IMR-90 (cell line): Measurements from ENCODE around the gene CD8A. TPM values are rescaled to one million over a fixed set of nuclear protein-coding genes. Genes with fewer than 3 reads are reported as not detected.

ENCODE experiments used
- ATAC-seq: fragments of 200-7000 bp; cut with Tn5 transposase; 2 replicates; pipeline ENCODE4 v1.9.1; 2020; ENCODE audit warnings: low read depth, mild to moderate bottlenecking, moderate library complexity
- BruUV-seq: library from RNA; stranded (reverse); fragments of 400-500 nt; replicated peaks from 2 replicates; lab custom pipeline; 2021; lab: Mats Ljungman, UMichigan
- CTCF ChIA-PET: fragments of 300-600 bp; formaldehyde crosslinking; extraction: SDS; loops from one replicate; lab custom pipeline; 2021; ENCODE audit warnings: antibody characterized with exemption; lab: Yijun Ruan, JAX
- POLR2A ChIA-PET: fragments of 300-600 bp; sonication (Branson Sonifier 250); formaldehyde crosslinking; loops from one replicate; lab custom pipeline; 2022; ENCODE audit warnings: antibody characterized with exemption; ENCODE audit not compliant: unreplicated experiment; lab: Charles Lee
- DNase-seq: peaks from one replicate; pipeline ENCODE4 v3.0.0; 2013
- H2AFZ ChIP-seq: replicated peaks from 2 replicates; pipeline ENCODE3; 2013; ENCODE audit warnings: low read length, mild to moderate bottlenecking; ENCODE audit not compliant: poor library complexity
- H2AK5ac ChIP-seq: 2 replicates; pipeline ENCODE4 v1.6.1; 2013; ENCODE audit warnings: low read depth, low read length, inconsistent platforms
- H2AK9ac ChIP-seq: replicated peaks from 2 replicates; pipeline ENCODE3; 2013; ENCODE audit warnings: mild to moderate bottlenecking, low read depth, low read length, moderate library complexity; ENCODE audit not compliant: poor library complexity
- H2BK120ac ChIP-seq: 2 replicates; pipeline ENCODE4 v1.6.1; 2013; ENCODE audit warnings: low read depth, low read length, inconsistent platforms
- H2BK15ac ChIP-seq: 3 replicates; pipeline ENCODE4 v1.6.1; 2013; ENCODE audit warnings: low read depth, low read length, inconsistent platforms
- H2BK20ac ChIP-seq: 2 replicates; pipeline ENCODE4 v1.6.1; 2013; ENCODE audit warnings: low read depth, mild to moderate bottlenecking, inconsistent platforms, low read length, moderate library complexity
- H2BK5ac ChIP-seq: 2 replicates; pipeline ENCODE4 v1.6.1; 2013; ENCODE audit warnings: mild to moderate bottlenecking, low read depth, low read length, inconsistent platforms; ENCODE audit not compliant: poor library complexity, severe bottlenecking
- H3K14ac ChIP-seq: replicated peaks from 2 replicates; pipeline ENCODE4 v1.6.1; 2013; ENCODE audit warnings: low read depth, low read length, inconsistent platforms
- H3K18ac ChIP-seq: 2 replicates; pipeline ENCODE4 v1.6.1; 2013; ENCODE audit warnings: low read depth, low read length, control low read depth
- H3K23ac ChIP-seq: 2 replicates; pipeline ENCODE4 v1.6.1; 2013; ENCODE audit warnings: low read depth, low read length, inconsistent platforms
- H3K27ac ChIP-seq: 2 replicates; pipeline ENCODE4 v1.5.1; 2013; ENCODE audit warnings: mild to moderate bottlenecking, control low read depth, low read length; ENCODE audit not compliant: insufficient read depth
- H3K27me3 ChIP-seq: 2 replicates; pipeline ENCODE4 v1.6.1; 2013; ENCODE audit warnings: low read length; ENCODE audit not compliant: control insufficient read depth, insufficient read depth
- H3K36me3 ChIP-seq: 2 replicates; pipeline ENCODE4 v1.6.1; 2013; ENCODE audit warnings: low read length, mixed read lengths; ENCODE audit not compliant: control insufficient read depth, insufficient read depth
- H3K4ac ChIP-seq: 2 replicates; pipeline ENCODE4 v1.6.1; 2013; ENCODE audit warnings: low read depth, low read length, inconsistent platforms
- H3K4me1 ChIP-seq: 2 replicates; pipeline ENCODE4 v1.6.1; 2013; ENCODE audit warnings: low read length, mixed read lengths; ENCODE audit not compliant: control insufficient read depth, insufficient read depth
- H3K4me2 ChIP-seq: 2 replicates; pipeline ENCODE4 v1.6.1; 2013; ENCODE audit warnings: low read depth, mild to moderate bottlenecking, control low read depth, low read length, moderate library complexity
- H3K4me3 ChIP-seq: 2 replicates; pipeline ENCODE4 v1.5.1; 2013; ENCODE audit warnings: low read depth, mild to moderate bottlenecking, control low read depth, low read length, moderate library complexity; ENCODE audit not compliant: insufficient read depth
- H3K56ac ChIP-seq: 2 replicates; pipeline ENCODE4 v1.6.1; 2013; ENCODE audit warnings: low read length, inconsistent platforms; ENCODE audit not compliant: insufficient read depth; ENCODE audit errors: extremely low read depth
- H3K79me1 ChIP-seq, 2 experiments: 2 replicates each; pipeline ENCODE4 v1.6.1; 2013; ENCODE audit warnings: low read length in 2 of 2, inconsistent platforms in 1 of 2, low read depth in 1 of 2
- H3K9ac ChIP-seq: 2 replicates; pipeline ENCODE4 v1.6.1; 2013; ENCODE audit warnings: low read depth, low read length, control low read depth
- H3K9me1 ChIP-seq: 2 replicates; pipeline ENCODE4 v1.6.1; 2013; ENCODE audit warnings: low read length, inconsistent platforms; ENCODE audit not compliant: insufficient read depth
- H3K9me3 ChIP-seq: 2 replicates; pipeline ENCODE4 v1.6.1; 2013; ENCODE audit warnings: low read length; ENCODE audit not compliant: control insufficient read depth, insufficient read depth
- H4K20me1 ChIP-seq: 2 replicates; pipeline ENCODE4 v1.6.1; 2013; ENCODE audit warnings: low read length, inconsistent platforms; ENCODE audit not compliant: insufficient read depth
- H4K5ac ChIP-seq: 2 replicates; pipeline ENCODE4 v1.6.1; 2013; ENCODE audit warnings: mild to moderate bottlenecking, low read depth, low read length, control low read depth
- H4K8ac ChIP-seq, 2 experiments: 2 replicates each; pipeline ENCODE4 v1.6.1; 2013; ENCODE audit warnings: low read depth in 2 of 2, low read length in 2 of 2, control low read depth in 1 of 2, inconsistent platforms in 1 of 2
- H4K91ac ChIP-seq: 2 replicates; pipeline ENCODE4 v1.6.1; 2013; ENCODE audit warnings: low read depth, low read length, inconsistent platforms; ENCODE audit not compliant: insufficient read depth
- BHLHE40 ChIP-seq: fragments of 150-350 bp; IDR thresholded peaks from 2 replicates; pipeline ENCODE4 v1.6.1; 2016; ENCODE audit warnings: mild to moderate bottlenecking, low read depth, low read length
- CEBPB ChIP-seq: IDR thresholded peaks from 2 replicates; pipeline ENCODE4 v1.6.1; 2012; ENCODE audit warnings: low read depth, low read length, improper control_type of control experiment
- CHD1 ChIP-seq: IDR thresholded peaks from 2 replicates; pipeline ENCODE4 v1.6.1; 2012; ENCODE audit warnings: low read depth, low read length, improper control_type of control experiment
- NFE2L2 ChIP-seq: fragments of 150-350 bp; IDR thresholded peaks from 2 replicates; pipeline ENCODE4 v1.6.1; 2016; ENCODE audit warnings: low read depth, mild to moderate bottlenecking, low read length
- RCOR1 ChIP-seq: IDR thresholded peaks from 2 replicates; pipeline ENCODE4 v1.6.1; 2012; ENCODE audit warnings: mild to moderate bottlenecking, low read length, improper control_type of control experiment; ENCODE audit not compliant: insufficient replicate concordance
- WGBS, 2 experiments: methylation state at CpG; one replicate each; pipeline versions ENCODE4 v1.1.5 to v1.1.7; 2013; ENCODE audit warnings: missing lambda C conversion rate in 2 of 2; ENCODE audit not compliant: insufficient read length in 1 of 2; ENCODE audit errors: extremely low coverage in 2 of 2; 5-methylcytosine and 5-hydroxymethylcytosine counted together
- dilution Hi-C: fragments of 300-500 bp; cut with HindIII; formaldehyde crosslinking; loops from one replicate; pipeline ENCODE4 v1.14.3; 2018; ENCODE audit warnings: low sequenced_read_pairs; ENCODE audit not compliant: unreplicated experiment
- in situ Hi-C: fragments of 300-500 bp; cut with MboI; formaldehyde crosslinking; loops from 3 replicates; pipeline ENCODE4 v1.14.3; 2019; ENCODE audit warnings: low sequenced_read_pairs, inconsistent platforms, mixed read lengths
- intact Hi-C: fragments of 100-400 bp; cut with micrococcal nuclease; formaldehyde crosslinking; loops from 2 replicates; pipeline ENCODE4 v1.10.0; 2022
- polyA plus RNA-seq, 3 experiments: library from polyadenylated mRNA; depleted of rRNA; stranded (reverse); fragments of >200 nt; gene quantifications; 2 replicates each; pipeline ENCODE4 v1.2.3, GENCODE V29; 2012; ENCODE audit warnings: low replicate concordance in 1 of 3
- total RNA-seq: library from RNA; depleted of rRNA; stranded (reverse); fragments of >200 nt; gene quantifications from 2 replicates; pipeline ENCODE4 v1.2.3, GENCODE V29; 2012
- TF ChIP-seq, protein P1 (sequence below): fragments of 150-350 bp; IDR thresholded peaks from 2 replicates; pipeline ENCODE4 v1.6.1; 2017; ENCODE audit warnings: mild to moderate bottlenecking, antibody characterized with exemption, low read length, low read depth

The CD8A gene
- total and polyA plus RNA-seq, 2 of the 4 experiments (the other 2 are of a cell fraction): not detected

- no peak overlapping the region for H3K56ac ChIP-seq
- no peak overlapping the region for H2BK120ac ChIP-seq
- no peak overlapping the region for H3K23ac ChIP-seq
- intact Hi-C loops: no loop called here
- no peak overlapping the region for H4K91ac ChIP-seq
- no CpG with 5 or more reads among the region's 7 CpGs for WGBS, 2 experiments
- no peak overlapping the region for H3K27ac ChIP-seq
- H4K8ac ChIP-seq: no peak overlapping the region
- H3K4ac ChIP-seq: no peak overlapping the region
- H2AK9ac ChIP-seq: no peak overlapping the region
- in situ Hi-C loops: no loop called here
- H3K14ac ChIP-seq: no peak overlapping the region
- no peak overlapping the region for H2BK15ac ChIP-seq
- H3K18ac ChIP-seq: no peak overlapping the region
- DNase-seq (no peak), ATAC-seq (no peak)
- no peaks in the 10 kb centered on the region for H3K9me1 ChIP-seq
- H4K5ac ChIP-seq: no peak overlapping the region
- no peaks in the 10 kb centered on the region for H3K9me3 ChIP-seq
- H2BK5ac ChIP-seq: no peak overlapping the region
- no peak for TF ChIP-seq CEBPB
- no peak for TF ChIP-seq RCOR1
- TF ChIP-seq NFE2L2: no peak
- TF ChIP-seq, protein P1, sequence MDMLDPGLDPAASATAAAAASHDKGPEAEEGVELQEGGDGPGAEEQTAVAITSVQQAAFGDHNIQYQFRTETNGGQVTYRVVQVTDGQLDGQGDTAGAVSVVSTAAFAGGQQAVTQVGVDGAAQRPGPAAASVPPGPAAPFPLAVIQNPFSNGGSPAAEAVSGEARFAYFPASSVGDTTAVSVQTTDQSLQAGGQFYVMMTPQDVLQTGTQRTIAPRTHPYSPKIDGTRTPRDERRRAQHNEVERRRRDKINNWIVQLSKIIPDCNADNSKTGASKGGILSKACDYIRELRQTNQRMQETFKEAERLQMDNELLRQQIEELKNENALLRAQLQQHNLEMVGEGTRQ: no peak
- no peak for TF ChIP-seq BHLHE40
- no peak for TF ChIP-seq CHD1
- H2AFZ ChIP-seq: no peak overlapping the region
- no peak overlapping the region for H3K4me3 ChIP-seq
- H3K79me1 ChIP-seq: no peaks in the 10 kb centered on the region
- no peaks in the 10 kb centered on the region for H4K20me1 ChIP-seq
- no TSS peak for BruUV-seq
- H3K9ac ChIP-seq: no peak overlapping the region
- H3K4me2 ChIP-seq: no peak overlapping the region
- dilution Hi-C loops: no loop called here
- no peak overlapping the region for H2AK5ac ChIP-seq
- H3K27me3 ChIP-seq: peaks cover 14% of the 10 kb centered on the region
- ChIA-PET POLR2A (no interaction called here), CTCF (no interaction called here)
- no peak overlapping the region for H2BK20ac ChIP-seq
- H3K36me3 ChIP-seq: no peaks in the 10 kb centered on the region
- H3K4me1 ChIP-seq: no peaks in the 10 kb centered on the region
Observed at GRCh38 chr2:86832334-86833096, 41.8 kb upstream of the CD8A start.
